HCT116 (cell line): Measurements from ENCODE around the gene RNF220. TPM values are rescaled to one million over a fixed set of nuclear protein-coding genes. Genes with fewer than 3 reads are reported as not detected.

Source experiments
- ATAC-seq: fragments of 200-7000 bp; cut with Tn5 transposase; 2 replicates; pipeline ENCODE4 v1.9.1; 2020; ENCODE audit warnings: mild to moderate bottlenecking, moderate library complexity
- BruUV-seq: library from RNA; stranded (reverse); fragments of 400-500 nt; replicated peaks from 2 replicates; lab custom pipeline; 2021; lab: Mats Ljungman, UMichigan
- CTCF ChIA-PET: fragments of 300-600 bp; sonication (Branson Sonifier 250); formaldehyde crosslinking; loops from one replicate; lab custom pipeline; 2021; ENCODE audit warnings: antibody characterized with exemption; lab: Charles Lee
- POLR2A ChIA-PET: fragments of 300-600, 350-600 bp; sonication (Branson Sonifier 250); formaldehyde crosslinking; loops from one replicate; lab custom pipeline; 2021; ENCODE audit warnings: antibody characterized with exemption; lab: Charles Lee
- RAD21 ChIA-PET, 2 experiments: fragments of 300-600 bp; sonication (Branson Sonifier 250); formaldehyde crosslinking; loops; one replicate each; lab custom pipeline; 2023; ENCODE audit warnings: low total read pairs in 2 of 2; ENCODE audit not compliant: uncharacterized antibody in 2 of 2, unreplicated experiment in 2 of 2, low non-redundant PET in 1 of 2; lab: Charles Lee
- DNase-seq: peaks from one replicate; pipeline ENCODE4 v3.0.0-alpha.2; 2010; ENCODE audit warnings: low read depth, low spot score
- H2AFZ ChIP-seq: fragments of 200-600 bp; shearing (Covaris generic), sonication (generic); 2 replicates; pipeline ENCODE4 v1.6.1; 2017; ENCODE audit warnings: low read depth, mixed run types, mixed read lengths, antibody characterized with exemption, low read length; ENCODE audit not compliant: poor library complexity, severe bottlenecking
- H3K27ac ChIP-seq: 2 replicates; pipeline ENCODE4 v1.5.1; 2012; ENCODE audit warnings: low read depth, low read length
- H3K27me3 ChIP-seq: fragments of 200-600 bp; sonication (generic); 2 replicates; pipeline ENCODE4 v1.6.1; 2016; ENCODE audit warnings: mixed run types, low read length, mixed read lengths; ENCODE audit not compliant: insufficient read depth
- H3K36me3 ChIP-seq, 2 experiments: fragments of 200-500 bp in 1 of 2; fragments of 200-600 bp in 1 of 2; sonication (Bioruptor generic) in 1 of 2; sonication (generic) in 1 of 2; 2 replicates each; pipeline versions ENCODE4 v1.5.1 to v1.6.1; 2014 to 2016; ENCODE audit warnings: low read length in 2 of 2, inconsistent platforms in 1 of 2, mixed read lengths in 1 of 2, mixed run types in 1 of 2; ENCODE audit not compliant: insufficient read depth in 2 of 2, control insufficient read depth in 1 of 2
- H3K4me1 ChIP-seq, 2 experiments: fragments of 200-600 bp in 1 of 2; sonication (generic) in 1 of 2; 2 replicates each; pipeline versions ENCODE4 v1.5.1 to v1.6.1; 2012 to 2017; ENCODE audit warnings: low read length in 2 of 2, inconsistent platforms in 1 of 2, mild to moderate bottlenecking in 1 of 2, mixed read lengths in 1 of 2, mixed run types in 1 of 2, moderate library complexity in 1 of 2; ENCODE audit not compliant: insufficient read depth in 2 of 2, control insufficient read depth in 1 of 2
- H3K4me2 ChIP-seq: fragments of 200-600 bp; sonication (generic); 2 replicates; pipeline ENCODE4 v1.6.1; 2017; ENCODE audit warnings: mixed run types, low read length, mixed read lengths
- H3K4me3 ChIP-seq, 2 experiments: fragments of 200-600 bp in 1 of 2; sonication (generic) in 1 of 2; replicated peaks in 1 of 2; 2 replicates each; pipeline ENCODE4 v1.5.1; 2011 to 2016; ENCODE audit warnings: low read length in 2 of 2, control low read depth in 1 of 2, low read depth in 1 of 2, mild to moderate bottlenecking in 1 of 2, mixed read lengths in 1 of 2, mixed run types in 1 of 2
- H3K79me2 ChIP-seq: fragments of 200-600 bp; sonication (generic); 2 replicates; pipeline ENCODE4 v1.6.1; 2017; ENCODE audit warnings: mild to moderate bottlenecking, mixed run types, low read length, moderate library complexity, mixed read lengths; ENCODE audit not compliant: insufficient read depth
- H3K9ac ChIP-seq: fragments of 200-600 bp; sonication (generic); 2 replicates; pipeline ENCODE4 v1.6.1; 2016; ENCODE audit warnings: low read length, mixed read lengths
- H3K9me2 ChIP-seq: fragments of 200-600 bp; sonication (generic), shearing (Covaris generic); 2 replicates; pipeline ENCODE4 v1.6.1; 2017; ENCODE audit warnings: mixed run types, mild to moderate bottlenecking, moderate library complexity; ENCODE audit not compliant: insufficient read depth
- H3K9me3 ChIP-seq, 2 experiments: fragments of 200-500 bp in 1 of 2; fragments of 200-600 bp in 1 of 2; sonication (Bioruptor generic) in 1 of 2; sonication (generic) in 1 of 2; 2 replicates each; pipeline ENCODE4 v1.6.1; 2014 to 2017; ENCODE audit warnings: low read length in 2 of 2, mixed read lengths in 2 of 2, inconsistent platforms in 1 of 2, low read depth in 1 of 2, mild to moderate bottlenecking in 1 of 2, mixed run types in 1 of 2, moderate library complexity in 1 of 2; ENCODE audit not compliant: control insufficient read depth in 1 of 2, insufficient read depth in 1 of 2
- H4K20me1 ChIP-seq: fragments of 200-600 bp; sonication (generic), shearing (Covaris generic); 2 replicates; pipeline ENCODE4 v1.6.1; 2017; ENCODE audit warnings: mixed run types, mild to moderate bottlenecking, moderate library complexity; ENCODE audit not compliant: insufficient read depth
- ATF3 ChIP-seq: IDR thresholded peaks from 2 replicates; pipeline ENCODE4 v1.6.1; 2012
- CBX3 ChIP-seq: IDR thresholded peaks from 2 replicates; pipeline ENCODE4 v1.6.1; 2012; ENCODE audit warnings: low read depth
- CEBPB ChIP-seq: IDR thresholded peaks from 2 replicates; pipeline ENCODE4 v1.6.1; 2012; ENCODE audit warnings: low read depth
- CTCF ChIP-seq, 3 experiments: fragments of 200-600 bp in 1 of 3; sonication (generic) in 1 of 3; IDR thresholded peaks in 2 of 3; conservative IDR thresholded peaks in 1 of 3; 2 replicates each; pipeline ENCODE4 v1.5.1; 2012 to 2017; ENCODE audit warnings: low read depth in 2 of 3, low read length in 2 of 3, antibody characterized with exemption in 1 of 3, borderline replicate concordance in 1 of 3, control low read depth in 1 of 3, mild to moderate bottlenecking in 1 of 3, mixed read lengths in 1 of 3, mixed run types in 1 of 3, moderate library complexity in 1 of 3; ENCODE audit not compliant: insufficient read depth in 1 of 3
- EGR1 ChIP-seq: IDR thresholded peaks from 2 replicates; pipeline ENCODE4 v1.6.1; 2012; ENCODE audit warnings: low read depth
- ELF1 ChIP-seq: IDR thresholded peaks from 2 replicates; pipeline ENCODE4 v1.6.1; 2012; ENCODE audit warnings: low read depth, borderline replicate concordance
- EZH2 ChIP-seq: fragments of 200-600 bp; sonication (generic); IDR thresholded peaks from 2 replicates; pipeline ENCODE4 v1.6.1; 2017; ENCODE audit warnings: antibody characterized with exemption, mixed run types
- EZH2phosphoT487 ChIP-seq: fragments of 200-600 bp; IDR thresholded peaks from 2 replicates; pipeline ENCODE4 v1.6.1; 2018; ENCODE audit warnings: antibody characterized with exemption, borderline replicate concordance
- MAX ChIP-seq: IDR thresholded peaks from 2 replicates; pipeline ENCODE4 v1.6.1; 2012
- POLR2A ChIP-seq: IDR thresholded peaks from 2 replicates; pipeline ENCODE4 v1.7.0; 2011; ENCODE audit warnings: borderline replicate concordance; ENCODE audit not compliant: insufficient read depth, insufficient read length; ENCODE audit errors: extremely low read depth
- POLR2AphosphoS5 ChIP-seq: IDR thresholded peaks from 2 replicates; pipeline ENCODE4 v1.6.1; 2011; ENCODE audit warnings: mild to moderate bottlenecking, low read depth, low read length, moderate library complexity
- REST ChIP-seq: IDR thresholded peaks from 2 replicates; pipeline ENCODE4 v1.6.1; 2012; ENCODE audit warnings: low read depth
- TCF7L2 ChIP-seq: IDR thresholded peaks from 2 replicates; pipeline ENCODE4 v1.7.0; 2011; ENCODE audit warnings: borderline replicate concordance, inconsistent platforms; ENCODE audit not compliant: insufficient read depth, insufficient read length; ENCODE audit errors: extremely low read depth
- YY1 ChIP-seq: IDR thresholded peaks from 2 replicates; pipeline ENCODE4 v1.6.1; 2011; ENCODE audit warnings: low read length, low read depth, moderate library complexity, mild to moderate bottlenecking; ENCODE audit not compliant: insufficient replicate concordance; ENCODE audit errors: extremely low read depth
- ZBTB33 ChIP-seq: IDR thresholded peaks from 2 replicates; pipeline ENCODE4 v1.6.1; 2011; ENCODE audit warnings: mild to moderate bottlenecking, low read length, moderate library complexity; ENCODE audit not compliant: insufficient replicate concordance; ENCODE audit errors: extremely low read depth
- ZNF274 ChIP-seq: fragments of 200-500 bp; sonication (Bioruptor generic); IDR thresholded peaks from 2 replicates; pipeline ENCODE4 v1.6.1; 2014; ENCODE audit warnings: mild to moderate bottlenecking, low read depth, low read length, inconsistent platforms
- intact Hi-C: fragments of 100-400 bp; cut with micrococcal nuclease; formaldehyde crosslinking; loops from 2 replicates; pipeline ENCODE4 v1.10.0; 2022
- total RNA-seq: library from RNA; stranded (reverse); gene quantifications from one replicate; pipeline ENCODE4 v1.2.1, GENCODE V29; 2021; ENCODE audit not compliant: unreplicated experiment

Gene RNF220
- total RNA-seq, 1 experiment from 2014 or later = 84.5 TPM

GRCh38 chr1:44519035-44519676, 114.1 kb downstream of the RNF220 start:
- Histone ChIP-seq H3K27me3 (peaks cover 14% of the 10 kb centered on the region; the same call in 1 of the 2 replicates), H3K36me3 (no peaks in the 10 kb centered on the region), H2AFZ (no peak overlapping the region), H3K4me1 (no peaks in the 10 kb centered on the region), H3K9me2 (0 out of 2 replicates have a peak, but pooled peaks cover 3% of the 10 kb centered on the region), H3K9ac (no peak overlapping the region), H3K9me3 (no peaks in the 10 kb centered on the region), H3K27ac (no peak overlapping the region), H4K20me1 (no peaks in the 10 kb centered on the region), H3K4me3 (no peak overlapping the region), H3K79me2 (no peaks in the 10 kb centered on the region), H3K4me2 (no peak overlapping the region)
- BruUV-seq = no TSS peak
- DNase-seq (no peak), ATAC-seq (no peak)
- intact Hi-C loops = no loop called here
- no peak for TF ChIP-seq POLR2AphosphoS5
- TF ChIP-seq ATF3 = no peak
- no peak for TF ChIP-seq CTCF (IDR thresholded peaks at IDR 0.05 in 2 of 3, conservative IDR thresholded peaks at IDR 0.05 in 1 of 3; ENCODE audit: borderline replicate concordance in 1 of 3, insufficient read depth in 1 of 3, low read depth in 2 of 3, low read length in 2 of 3)
- no peak for TF ChIP-seq ZNF274
- TF ChIP-seq TCF7L2 = no peak
- no peak for TF ChIP-seq CBX3
- no peak for TF ChIP-seq ZBTB33
- TF ChIP-seq REST = no peak
- no peak for TF ChIP-seq ELF1
- TF ChIP-seq POLR2A = no peak
- no peak for TF ChIP-seq YY1
- TF ChIP-seq MAX = no peak
- no peak for TF ChIP-seq EGR1
- no peak for TF ChIP-seq EZH2
- no peak for TF ChIP-seq CEBPB
- no peak for TF ChIP-seq EZH2phosphoT487
- ChIA-PET RAD21 (no interaction called here), CTCF (no interaction called here), POLR2A (no interaction called here)
